ENCODE data around the gene PNLDC1.

DNA sequence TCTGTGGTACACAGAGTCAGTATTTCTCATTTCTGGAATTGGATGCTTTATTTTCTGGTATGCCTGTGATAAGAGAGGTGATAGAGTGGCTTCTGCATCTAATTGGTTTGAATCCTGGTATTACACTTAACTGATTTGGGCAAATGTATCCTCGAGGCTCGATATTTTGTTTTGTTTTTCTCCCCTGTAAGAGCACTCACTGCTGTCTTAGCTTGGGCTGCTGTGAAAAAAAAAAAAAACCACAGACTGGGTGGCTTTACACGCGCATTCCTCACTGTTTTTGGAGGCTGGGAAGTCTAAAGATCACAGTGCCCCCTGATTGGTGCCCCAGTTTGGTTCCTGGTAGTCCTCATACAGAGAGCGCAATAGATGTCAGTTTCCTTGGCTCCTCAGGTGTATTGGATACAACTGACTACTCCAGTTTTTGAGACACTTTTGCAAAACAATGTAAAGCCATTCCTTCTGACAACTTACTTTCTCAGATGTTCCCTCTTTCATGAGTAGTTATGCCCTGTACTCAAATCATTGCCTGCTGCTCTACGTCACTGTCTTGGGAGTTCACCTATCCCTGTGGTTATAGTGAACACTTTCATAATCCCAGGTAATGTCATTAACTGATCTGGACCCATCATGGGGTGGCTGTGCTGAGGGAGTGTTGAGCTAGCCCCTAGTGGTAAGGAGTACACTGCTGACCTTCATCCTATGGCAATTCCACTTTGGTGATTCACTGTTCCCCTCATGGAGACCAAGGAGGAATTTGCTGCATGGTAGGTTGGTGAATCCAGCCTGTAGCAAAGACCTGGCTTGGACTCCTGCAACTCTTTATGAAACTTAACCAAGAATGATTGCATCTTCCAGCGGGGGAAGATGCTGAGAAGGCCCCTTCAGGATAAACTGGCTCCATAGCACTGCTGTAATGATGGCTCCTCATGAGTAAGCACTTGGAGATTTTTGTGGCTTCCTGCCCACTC, 41.8 kb upstream of the PNLDC1 start:
- TF ChIP-seq SP1 (IDR thresholded peaks at IDR 0.05) (no peak), FOXM1 (IDR thresholded peaks at IDR 0.05; ENCODE audit: borderline replicate concordance) (no peak), HDGF (IDR thresholded peaks at IDR 0.05; ENCODE audit: borderline replicate concordance) (no peak), SUZ12 (IDR thresholded peaks at IDR 0.05) (no peak), BHLHE40 (IDR thresholded peaks at IDR 0.05; ENCODE audit: borderline replicate concordance) (no peak), NFRKB (IDR thresholded peaks at IDR 0.05) (no peak), ELF4 (IDR thresholded peaks at IDR 0.05) (no peak), L3MBTL2 (conservative IDR thresholded peaks at IDR 0.05) (no peak)
